SU-DHL-6 (cell line): Measurements from ENCODE around the gene FBLN2.

ENCODE experiments used
- H2AFZ ChIP-seq: fragments of 200-600 bp; sonication (generic); 2 replicates; pipeline ENCODE4 v1.6.1; 2014; ENCODE audit warnings: low read depth, mild to moderate bottlenecking, moderate library complexity, mixed read lengths, antibody characterized with exemption, low read length; ENCODE audit not compliant: severe bottlenecking
- H3F3A ChIP-seq: fragments of 200-600 bp; shearing (Covaris generic); 2 replicates; pipeline ENCODE4 v1.6.0; 2016; ENCODE audit warnings: antibody characterized with exemption, mild to moderate bottlenecking; ENCODE audit not compliant: insufficient read depth
- H3K27ac ChIP-seq: fragments of 200-600 bp; sonication (generic); 2 replicates; pipeline ENCODE4 v1.5.1; 2016; ENCODE audit warnings: low read depth, mild to moderate bottlenecking, low read length, moderate library complexity, mixed read lengths
- H3K27me3 ChIP-seq: fragments of 200-600 bp; sonication (generic), shearing (Covaris generic); 2 replicates; pipeline ENCODE4 v1.6.0; 2014; ENCODE audit warnings: mild to moderate bottlenecking, low read length
- H3K36me3 ChIP-seq: fragments of 200-600 bp; sonication (generic); 2 replicates; pipeline ENCODE4 v1.6.1; 2014; ENCODE audit warnings: mild to moderate bottlenecking, low read length, mixed read lengths
- H3K4me2 ChIP-seq: fragments of 300-600, 200-600 bp; shearing (Covaris generic), sonication (generic); 2 replicates; pipeline ENCODE4 v1.6.0; 2014; ENCODE audit warnings: low read length, low read depth, mild to moderate bottlenecking; ENCODE audit not compliant: poor library complexity, severe bottlenecking
- H3K4me3 ChIP-seq: fragments of 200-600 bp; sonication (generic); 2 replicates; pipeline ENCODE4 v1.5.1; 2014; ENCODE audit warnings: antibody characterized with exemption, low read length, mild to moderate bottlenecking, mixed read lengths; ENCODE audit not compliant: insufficient read depth, poor library complexity, severe bottlenecking
- H3K79me2 ChIP-seq: fragments of 200-600 bp; sonication (generic); 2 replicates; pipeline ENCODE4 v1.6.1; 2014; ENCODE audit warnings: mild to moderate bottlenecking, low read length, moderate library complexity; ENCODE audit not compliant: insufficient read depth
- H3K9ac ChIP-seq: fragments of 200-600 bp; sonication (generic); 2 replicates; pipeline ENCODE4 v1.7.0; 2014; ENCODE audit warnings: mild to moderate bottlenecking, low read length
- H3K9me2 ChIP-seq: fragments of 200-600 bp; sonication (generic); replicated peaks from 2 replicates; pipeline ENCODE4 v1.6.1; 2014; ENCODE audit warnings: low read length; ENCODE audit not compliant: insufficient read depth
- H3K9me3 ChIP-seq: fragments of 200-600 bp; sonication (generic); 2 replicates; pipeline ENCODE4 v1.6.1; 2014; ENCODE audit warnings: low read length, mixed read lengths; ENCODE audit not compliant: insufficient read depth
- H4K20me1 ChIP-seq: fragments of 200-600 bp; sonication (generic); 2 replicates; pipeline ENCODE4 v1.6.1; 2014; ENCODE audit warnings: low read depth, mild to moderate bottlenecking, antibody characterized with exemption, low read length, moderate library complexity, mixed read lengths
- EZH2phosphoT487 ChIP-seq: fragments of 200-600 bp; sonication (generic), shearing (Covaris generic); conservative IDR thresholded peaks from 2 replicates; pipeline ENCODE4 v1.6.1; 2018; ENCODE audit warnings: mild to moderate bottlenecking, antibody characterized with exemption, low read length, moderate library complexity, mixed read lengths
- TF ChIP-seq, protein P1 (sequence below): fragments of 200-600 bp; sonication (generic); IDR thresholded peaks from one replicate; pipeline ENCODE4 v1.5.1; 2017; ENCODE audit warnings: antibody characterized with exemption, mild to moderate bottlenecking, low read length, moderate library complexity; ENCODE audit not compliant: insufficient read depth, poor library complexity, severe bottlenecking

Gene FBLN2

GRCh38 chr3:13556207-13556606 is 7.3 kb downstream of the FBLN2 start:
- Histone ChIP-seq H4K20me1 (no peaks in the 10 kb centered on the region), H3F3A (no peaks in the 10 kb centered on the region), H3K79me2 (no peaks in the 10 kb centered on the region), H3K27ac (no peak overlapping the region), H3K36me3 (no peaks in the 10 kb centered on the region), H3K9me3 (no peaks in the 10 kb centered on the region), H3K4me3 (no peak overlapping the region), H2AFZ (no peak overlapping the region), H3K27me3 (no peaks in the 10 kb centered on the region), H3K9me2 (no peaks in the 10 kb centered on the region), H3K9ac (no peak overlapping the region), H3K4me2 (no peak overlapping the region)
- no peak for TF ChIP-seq EZH2phosphoT487
- TF ChIP-seq, protein P1, sequence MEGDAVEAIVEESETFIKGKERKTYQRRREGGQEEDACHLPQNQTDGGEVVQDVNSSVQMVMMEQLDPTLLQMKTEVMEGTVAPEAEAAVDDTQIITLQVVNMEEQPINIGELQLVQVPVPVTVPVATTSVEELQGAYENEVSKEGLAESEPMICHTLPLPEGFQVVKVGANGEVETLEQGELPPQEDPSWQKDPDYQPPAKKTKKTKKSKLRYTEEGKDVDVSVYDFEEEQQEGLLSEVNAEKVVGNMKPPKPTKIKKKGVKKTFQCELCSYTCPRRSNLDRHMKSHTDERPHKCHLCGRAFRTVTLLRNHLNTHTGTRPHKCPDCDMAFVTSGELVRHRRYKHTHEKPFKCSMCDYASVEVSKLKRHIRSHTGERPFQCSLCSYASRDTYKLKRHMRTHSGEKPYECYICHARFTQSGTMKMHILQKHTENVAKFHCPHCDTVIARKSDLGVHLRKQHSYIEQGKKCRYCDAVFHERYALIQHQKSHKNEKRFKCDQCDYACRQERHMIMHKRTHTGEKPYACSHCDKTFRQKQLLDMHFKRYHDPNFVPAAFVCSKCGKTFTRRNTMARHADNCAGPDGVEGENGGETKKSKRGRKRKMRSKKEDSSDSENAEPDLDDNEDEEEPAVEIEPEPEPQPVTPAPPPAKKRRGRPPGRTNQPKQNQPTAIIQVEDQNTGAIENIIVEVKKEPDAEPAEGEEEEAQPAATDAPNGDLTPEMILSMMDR, result no peak

GRCh38 chr3:13556917-13557316 is 8.0 kb downstream of the FBLN2 start:
- no peak overlapping the region for H3K4me2 ChIP-seq

GRCh38 chr3:13557417-13557816 is 8.5 kb downstream of the FBLN2 start:
- Histone ChIP-seq H4K20me1 (no peaks in the 10 kb centered on the region), H3K27ac (no peak overlapping the region), H3F3A (no peaks in the 10 kb centered on the region), H3K36me3 (no peaks in the 10 kb centered on the region), H2AFZ (no peak overlapping the region), H3K4me2 (no peak overlapping the region), H3K9me3 (no peaks in the 10 kb centered on the region), H3K4me3 (no peak overlapping the region), H3K79me2 (no peaks in the 10 kb centered on the region), H3K9me2 (no peaks in the 10 kb centered on the region), H3K27me3 (no peaks in the 10 kb centered on the region), H3K9ac (no peak overlapping the region)
- TF ChIP-seq, protein P1, result no peak
- no peak for TF ChIP-seq EZH2phosphoT487

More at GRCh38 chr3:13556917-13557316, 8.0 kb downstream of the FBLN2 start:
- H4K20me1 ChIP-seq, result no peaks in the 10 kb centered on the region
- H3K36me3 ChIP-seq, result no peaks in the 10 kb centered on the region
- H3K79me2 ChIP-seq, result no peaks in the 10 kb centered on the region
- no peaks in the 10 kb centered on the region for H3K9me2 ChIP-seq
- H3K9ac ChIP-seq, result no peak overlapping the region
- no peak overlapping the region for H2AFZ ChIP-seq
- no peaks in the 10 kb centered on the region for H3K9me3 ChIP-seq
- no peaks in the 10 kb centered on the region for H3F3A ChIP-seq
- H3K27ac ChIP-seq, result no peak overlapping the region
- TF ChIP-seq EZH2phosphoT487, result no peak
- TF ChIP-seq, protein P1, result no peak
- H3K4me3 ChIP-seq, result no peak overlapping the region
- H3K27me3 ChIP-seq, result no peaks in the 10 kb centered on the region

DNA sequence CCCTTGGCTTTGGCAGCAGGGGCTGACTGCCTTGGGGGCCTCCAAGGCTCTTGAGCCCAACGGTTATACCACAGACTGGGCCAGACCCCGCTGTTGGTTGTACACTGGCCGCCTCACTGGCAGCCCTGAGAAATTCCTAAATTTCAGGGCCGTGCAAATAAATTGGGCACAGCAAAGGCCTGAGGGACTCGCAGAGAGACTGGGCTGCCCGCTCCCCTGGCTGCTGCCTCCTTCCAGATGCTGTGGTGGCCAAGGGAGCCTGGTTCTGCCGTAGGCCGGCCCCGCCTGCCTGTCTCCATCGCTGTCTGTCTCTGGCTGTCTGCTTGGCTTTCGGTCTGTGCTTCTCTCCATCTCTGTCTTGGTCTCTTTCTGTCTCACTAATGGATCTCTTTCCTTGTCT is 9.0 kb downstream of the FBLN2 start:
- Histone ChIP-seq H3K9ac (no peak overlapping the region), H3K4me2 (no peak overlapping the region), H3K4me3 (no peak overlapping the region)

More for the DNA sequence above, 9.0 kb downstream of the FBLN2 start:
- no peaks in the 10 kb centered on the region for H3K36me3 ChIP-seq
- no peaks in the 10 kb centered on the region for H4K20me1 ChIP-seq
- H3K27ac ChIP-seq, result no peak overlapping the region
- no peaks in the 10 kb centered on the region for H3K27me3 ChIP-seq
- no peaks in the 10 kb centered on the region for H3F3A ChIP-seq
- H3K9me3 ChIP-seq, result no peaks in the 10 kb centered on the region
- no peak for TF ChIP-seq EZH2phosphoT487
- TF ChIP-seq, protein P1, result no peak
- no peaks in the 10 kb centered on the region for H3K79me2 ChIP-seq
- H3K9me2 ChIP-seq, result no peaks in the 10 kb centered on the region
- H2AFZ ChIP-seq, result no peak overlapping the region
